K562 (cell line): ENCODE measurements around the gene AKAP12. TPM values are rescaled to one million over a fixed set of nuclear protein-coding genes. Genes with fewer than 3 reads are reported as not detected.

Source experiments
- ARID2 ChIP-seq: fragments of 450-650 bp; IDR thresholded peaks from 2 replicates; pipeline ENCODE4 v1.6.1; 2017; ENCODE audit warnings: antibody characterized with exemption, mild to moderate bottlenecking
- HLTF ChIP-seq: fragments of 450-650 bp; IDR thresholded peaks from 2 replicates; pipeline ENCODE4 v1.6.1; 2016
- HMBOX1 ChIP-seq: sonication (generic); IDR thresholded peaks from 2 replicates; pipeline ENCODE4 v1.6.1; 2016
- MAFF ChIP-seq: IDR thresholded peaks from 2 replicates; pipeline ENCODE4 v1.6.1; 2012; ENCODE audit warnings: low read length, improper control_type of control experiment
- POLR2G ChIP-seq: fragments of 200-400 bp; formaldehyde crosslinking; IDR thresholded peaks from 2 replicates; pipeline ENCODE4 v1.6.1; 2017; ENCODE audit warnings: low read depth, mild to moderate bottlenecking, antibody characterized with exemption, low read length, moderate library complexity
- RBM25 ChIP-seq: fragments of 200-400 bp; formaldehyde crosslinking; IDR thresholded peaks from 2 replicates; pipeline ENCODE4 v1.6.1; 2018; ENCODE audit warnings: low read length, low read depth, moderate library complexity; ENCODE audit not compliant: severe bottlenecking
- TEAD2 ChIP-seq: fragments of 450-650 bp; IDR thresholded peaks from 2 replicates; pipeline ENCODE4 v1.6.1; 2016; ENCODE audit warnings: missing genetic modification characterization, control low read depth, missing compliant biosample characterization
- ZBTB2 ChIP-seq: fragments of 450-650 bp; IDR thresholded peaks from 2 replicates; pipeline ENCODE4 v1.6.1; 2016; ENCODE audit warnings: antibody characterized with exemption
- ZNF589 ChIP-seq: fragments of 200-800 bp; sonication (Bioruptor generic); IDR thresholded peaks from 2 replicates; pipeline ENCODE4 v1.6.1; 2016; ENCODE audit warnings: low read depth, missing genetic modification characterization, missing compliant biosample characterization
- ZNF668 ChIP-seq: fragments of 250-450 bp; sonication (Bioruptor Pico); IDR thresholded peaks from 2 replicates; pipeline ENCODE4 v1.8.0; 2022; ENCODE audit warnings: mild to moderate bottlenecking, inconsistent platforms
- ZNF696 ChIP-seq: fragments of 250-450 bp; sonication (Bioruptor Pico); conservative IDR thresholded peaks from 2 replicates; pipeline ENCODE4 v1.4.0; 2020; ENCODE audit warnings: mild to moderate bottlenecking, moderate library complexity
- ZNF740 ChIP-seq, 3 experiments: fragments of 200-800 bp in 1 of 3; sonication (Bioruptor generic) in 1 of 3; sonication (generic) in 1 of 3; formaldehyde crosslinking in 1 of 3; IDR thresholded peaks; 2 replicates each; pipeline versions ENCODE4 v1.6.1 to v1.8.0; 2016 to 2022; ENCODE audit warnings: mild to moderate bottlenecking in 2 of 3, missing compliant biosample characterization in 2 of 3, missing genetic modification characterization in 2 of 3, missing genetic modification reagents in 1 of 3
- polyA plus RNA-seq, 8 experiments: library from polyadenylated mRNA; depleted of rRNA in 4 of 8; stranded (reverse) in 5 of 8; unstranded in 3 of 8; fragments of >200 nt; fragmentation: Nextera tagmentation in 2 of 8; fragmentation: Illumina TruSeq in 1 of 8; extraction: Ambion mirVana in 2 of 8; extraction: Trizol in 1 of 8; gene quantifications; 2 replicates each; pipeline versions ENCODE4 v1.2.1 to v1.2.3, GENCODE V29; 2011 to 2014; ENCODE audit warnings: inconsistent platforms in 1 of 8, missing spikeins in 1 of 8
- total RNA-seq, 7 experiments: library from RNA; depleted of rRNA in 6 of 7; stranded (reverse); fragments of >200 nt in 6 of 7; fragmentation: Illumina TruSeq in 2 of 7; extraction: Trizol in 2 of 7; gene quantifications; 2 replicates each; pipeline versions ENCODE4 v1.2.1 to v1.2.3, GENCODE V29; 2011 to 2021; ENCODE audit warnings: low replicate concordance in 1 of 7
- TF ChIP-seq, protein P1 (sequence below), 2 experiments: fragments of 150-350 bp in 1 of 2; IDR thresholded peaks; 2 replicates each; pipeline ENCODE4 v1.6.1; 2012 to 2016; ENCODE audit warnings: low read depth in 2 of 2, low read length in 2 of 2, mild to moderate bottlenecking in 1 of 2, moderate library complexity in 1 of 2
- TF ChIP-seq, protein P2 (sequence below): fragments of 450-650 bp; conservative IDR thresholded peaks from 2 replicates; pipeline ENCODE4 v1.6.1; 2016; ENCODE audit warnings: missing genetic modification characterization, low read depth, mild to moderate bottlenecking, control low read depth, missing compliant biosample characterization

AKAP12 gene
- total and polyA plus RNA-seq, 9 of the 15 experiments (the other 6 are each of a cell fraction or from before 2014, with no cell fraction given), result 0.08 to 2.0 (median 0.62) TPM

- TF ChIP-seq, protein P1, sequence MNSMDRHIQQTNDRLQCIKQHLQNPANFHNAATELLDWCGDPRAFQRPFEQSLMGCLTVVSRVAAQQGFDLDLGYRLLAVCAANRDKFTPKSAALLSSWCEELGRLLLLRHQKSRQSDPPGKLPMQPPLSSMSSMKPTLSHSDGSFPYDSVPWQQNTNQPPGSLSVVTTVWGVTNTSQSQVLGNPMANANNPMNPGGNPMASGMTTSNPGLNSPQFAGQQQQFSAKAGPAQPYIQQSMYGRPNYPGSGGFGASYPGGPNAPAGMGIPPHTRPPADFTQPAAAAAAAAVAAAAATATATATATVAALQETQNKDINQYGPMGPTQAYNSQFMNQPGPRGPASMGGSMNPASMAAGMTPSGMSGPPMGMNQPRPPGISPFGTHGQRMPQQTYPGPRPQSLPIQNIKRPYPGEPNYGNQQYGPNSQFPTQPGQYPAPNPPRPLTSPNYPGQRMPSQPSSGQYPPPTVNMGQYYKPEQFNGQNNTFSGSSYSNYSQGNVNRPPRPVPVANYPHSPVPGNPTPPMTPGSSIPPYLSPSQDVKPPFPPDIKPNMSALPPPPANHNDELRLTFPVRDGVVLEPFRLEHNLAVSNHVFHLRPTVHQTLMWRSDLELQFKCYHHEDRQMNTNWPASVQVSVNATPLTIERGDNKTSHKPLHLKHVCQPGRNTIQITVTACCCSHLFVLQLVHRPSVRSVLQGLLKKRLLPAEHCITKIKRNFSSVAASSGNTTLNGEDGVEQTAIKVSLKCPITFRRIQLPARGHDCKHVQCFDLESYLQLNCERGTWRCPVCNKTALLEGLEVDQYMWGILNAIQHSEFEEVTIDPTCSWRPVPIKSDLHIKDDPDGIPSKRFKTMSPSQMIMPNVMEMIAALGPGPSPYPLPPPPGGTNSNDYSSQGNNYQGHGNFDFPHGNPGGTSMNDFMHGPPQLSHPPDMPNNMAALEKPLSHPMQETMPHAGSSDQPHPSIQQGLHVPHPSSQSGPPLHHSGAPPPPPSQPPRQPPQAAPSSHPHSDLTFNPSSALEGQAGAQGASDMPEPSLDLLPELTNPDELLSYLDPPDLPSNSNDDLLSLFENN (IDR thresholded peaks at IDR 0.05; ENCODE audit: low read depth in 2 of 2, low read length in 2 of 2), result no peak
- no peak for TF ChIP-seq HMBOX1
- TF ChIP-seq ZNF696 (CRISPR knock-in tag), result no peak
- 0 out of 2 replicates have a peak, but pooled peaks have one; percentile 46 for TF ChIP-seq TEAD2 (tag)
- TF ChIP-seq, protein P2, sequence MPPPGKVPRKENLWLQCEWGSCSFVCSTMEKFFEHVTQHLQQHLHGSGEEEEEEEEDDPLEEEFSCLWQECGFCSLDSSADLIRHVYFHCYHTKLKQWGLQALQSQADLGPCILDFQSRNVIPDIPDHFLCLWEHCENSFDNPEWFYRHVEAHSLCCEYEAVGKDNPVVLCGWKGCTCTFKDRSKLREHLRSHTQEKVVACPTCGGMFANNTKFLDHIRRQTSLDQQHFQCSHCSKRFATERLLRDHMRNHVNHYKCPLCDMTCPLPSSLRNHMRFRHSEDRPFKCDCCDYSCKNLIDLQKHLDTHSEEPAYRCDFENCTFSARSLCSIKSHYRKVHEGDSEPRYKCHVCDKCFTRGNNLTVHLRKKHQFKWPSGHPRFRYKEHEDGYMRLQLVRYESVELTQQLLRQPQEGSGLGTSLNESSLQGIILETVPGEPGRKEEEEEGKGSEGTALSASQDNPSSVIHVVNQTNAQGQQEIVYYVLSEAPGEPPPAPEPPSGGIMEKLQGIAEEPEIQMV, result peak; percentile 67
- TF ChIP-seq RBM25, result no peak
- peak; percentile 56; the same call in 1 of the 2 replicates for TF ChIP-seq ZNF668
- no peak for TF ChIP-seq MAFF
- TF ChIP-seq POLR2G, result no peak
- peak; percentile 84; the same call in 1 of the 2 replicates for TF ChIP-seq ZNF589 (CRISPR knock-in tag)
- TF ChIP-seq ZBTB2, result peak; percentile 19; the same call in 1 of the 2 replicates
- 0 out of 2 replicates have a peak, but pooled peaks have one; percentile 63 for TF ChIP-seq HLTF
- TF ChIP-seq ZNF740 (CRISPR knock-in tag; IDR thresholded peaks at IDR 0.05), result no peak
- peak in 1 of 2 experiments; percentile 55; a peak in 1 of 4 replicates for TF ChIP-seq ZNF740 (tag; IDR thresholded peaks at IDR 0.05)
- 0 out of 2 replicates have a peak, but pooled peaks have one; percentile 44 for TF ChIP-seq ARID2
- TF ChIP-seq, all 486 proteins: peak for 52
Measured at GRCh38 chr6:151228788-151229400, 10.9 kb upstream of the AKAP12 start (continued).
